Osteocyte (in vitro differentiated cells): Measurements from ENCODE around the gene IGFBP4. TPM values are rescaled to one million over a fixed set of nuclear protein-coding genes. Genes with fewer than 3 reads are reported as not detected.

ENCODE experiments used
- DNase-seq: peaks from one replicate; pipeline ENCODE4 v3.0.0; 2021; ENCODE audit warnings: mixed read lengths; ENCODE audit not compliant: unreplicated experiment; ENCODE audit errors: extremely low spot score
- H3K27ac Mint-ChIP-seq: one replicate; pipeline ENCODE4 v1.8.0; 2021; ENCODE audit warnings: mild to moderate bottlenecking, mixed read lengths; ENCODE audit not compliant: unreplicated experiment
- H3K27me3 Mint-ChIP-seq: one replicate; pipeline ENCODE4 v1.8.0; 2021; ENCODE audit warnings: mixed read lengths; ENCODE audit not compliant: unreplicated experiment
- H3K36me3 Mint-ChIP-seq: one replicate; pipeline ENCODE4 v1.8.0; 2021; ENCODE audit warnings: mixed read lengths; ENCODE audit not compliant: unreplicated experiment
- H3K4me1 Mint-ChIP-seq: one replicate; pipeline ENCODE4 v1.8.0; 2021; ENCODE audit warnings: mixed read lengths; ENCODE audit not compliant: unreplicated experiment
- H3K4me3 Mint-ChIP-seq: one replicate; pipeline ENCODE4 v1.8.0; 2021; ENCODE audit warnings: mild to moderate bottlenecking, moderate library complexity, mixed read lengths; ENCODE audit not compliant: unreplicated experiment
- H3K9me3 Mint-ChIP-seq: one replicate; pipeline ENCODE4 v1.8.0; 2021; ENCODE audit warnings: mixed read lengths; ENCODE audit not compliant: unreplicated experiment
- total RNA-seq: library from RNA; stranded (reverse); gene quantifications from 2 replicates; pipeline ENCODE4 v1.2.1, GENCODE V29; 2021
- TF ChIP-seq, protein P1 (sequence below): fragments of 200-600 bp; sonication (generic); IDR thresholded peaks from 2 replicates; pipeline ENCODE4 v1.5.0; 2021; ENCODE audit warnings: antibody characterized with exemption, mild to moderate bottlenecking, moderate library complexity

The IGFBP4 gene
- total RNA-seq, 1 donor from 2014 or later: 2,074 TPM

DNA sequence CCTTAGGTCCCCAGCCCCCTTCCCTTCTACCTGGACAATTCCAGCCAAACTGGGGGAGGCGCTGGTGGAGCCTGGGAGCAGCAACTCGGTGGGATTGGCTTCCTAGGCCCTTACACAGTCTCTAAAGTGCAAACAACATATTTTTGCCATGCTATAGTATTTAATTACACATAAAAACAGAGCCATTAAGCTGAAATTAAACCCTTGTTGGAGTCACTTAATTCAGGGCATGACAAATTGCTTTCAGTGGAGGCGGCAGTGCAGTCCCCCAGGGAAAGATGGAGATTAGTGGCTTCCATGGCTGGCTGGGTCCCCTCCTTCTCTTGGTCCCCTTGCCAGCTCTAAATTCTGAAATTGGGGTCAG lies 17.3 kb downstream of the IGFBP4 start:
- TF ChIP-seq, protein P1, sequence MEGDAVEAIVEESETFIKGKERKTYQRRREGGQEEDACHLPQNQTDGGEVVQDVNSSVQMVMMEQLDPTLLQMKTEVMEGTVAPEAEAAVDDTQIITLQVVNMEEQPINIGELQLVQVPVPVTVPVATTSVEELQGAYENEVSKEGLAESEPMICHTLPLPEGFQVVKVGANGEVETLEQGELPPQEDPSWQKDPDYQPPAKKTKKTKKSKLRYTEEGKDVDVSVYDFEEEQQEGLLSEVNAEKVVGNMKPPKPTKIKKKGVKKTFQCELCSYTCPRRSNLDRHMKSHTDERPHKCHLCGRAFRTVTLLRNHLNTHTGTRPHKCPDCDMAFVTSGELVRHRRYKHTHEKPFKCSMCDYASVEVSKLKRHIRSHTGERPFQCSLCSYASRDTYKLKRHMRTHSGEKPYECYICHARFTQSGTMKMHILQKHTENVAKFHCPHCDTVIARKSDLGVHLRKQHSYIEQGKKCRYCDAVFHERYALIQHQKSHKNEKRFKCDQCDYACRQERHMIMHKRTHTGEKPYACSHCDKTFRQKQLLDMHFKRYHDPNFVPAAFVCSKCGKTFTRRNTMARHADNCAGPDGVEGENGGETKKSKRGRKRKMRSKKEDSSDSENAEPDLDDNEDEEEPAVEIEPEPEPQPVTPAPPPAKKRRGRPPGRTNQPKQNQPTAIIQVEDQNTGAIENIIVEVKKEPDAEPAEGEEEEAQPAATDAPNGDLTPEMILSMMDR: no peak
- peak overlapping the region; percentile 84 for H3K27ac Mint-ChIP-seq
- H3K4me3 Mint-ChIP-seq: no peak overlapping the region
- H3K9me3 Mint-ChIP-seq: no peaks in the 10 kb centered on the region
- DNase-seq: no peak
- peaks cover 69% of the 10 kb centered on the region for H3K4me1 Mint-ChIP-seq
- H3K27me3 Mint-ChIP-seq: no peaks in the 10 kb centered on the region
- peaks cover 25% of the 10 kb centered on the region for H3K36me3 Mint-ChIP-seq

DNA sequence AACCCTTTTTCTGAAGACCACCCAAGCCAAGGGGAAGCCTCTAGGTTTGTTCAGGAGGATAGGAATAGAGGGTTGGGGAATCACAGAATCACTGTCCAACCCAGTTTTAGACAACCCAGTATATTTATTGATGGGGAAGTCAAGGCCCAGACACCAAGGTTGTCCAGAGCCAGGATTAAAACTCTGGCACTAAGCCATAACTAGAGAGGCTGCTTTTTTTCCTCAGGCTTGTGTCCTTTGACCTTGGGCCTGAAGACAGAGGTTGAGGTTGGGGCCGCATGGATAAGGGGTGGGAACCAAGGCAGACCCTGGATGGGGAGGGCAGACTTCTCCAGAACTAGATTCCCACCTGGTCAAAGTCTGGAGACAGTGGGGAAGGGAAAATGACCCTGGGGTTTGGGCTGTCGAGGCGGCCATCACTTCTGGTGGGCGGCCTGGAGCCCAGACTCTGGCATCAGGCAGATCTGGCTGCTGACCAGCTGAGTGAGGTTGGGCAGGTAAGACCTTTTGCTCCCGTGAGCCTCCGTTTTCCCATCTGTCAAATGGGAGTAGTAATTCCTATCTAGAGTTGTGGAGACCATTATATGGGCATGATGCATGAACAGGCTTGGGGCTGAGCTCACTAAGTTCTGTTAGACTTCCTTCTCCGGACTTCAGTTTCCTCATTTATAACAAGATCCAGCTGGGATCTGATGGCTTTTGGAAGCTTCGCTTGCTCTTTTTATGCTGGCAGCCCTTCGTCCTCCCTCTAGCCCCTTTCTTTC lies 17.9 kb downstream of the IGFBP4 start:
- Mint-ChIP-seq H3K4me3 (no peak overlapping the region), H3K27ac (peak overlapping the region; percentile 84), H3K27me3 (no peaks in the 10 kb centered on the region), H3K4me1 (peaks cover 64% of the 10 kb centered on the region), H3K36me3 (peaks cover 19% of the 10 kb centered on the region), H3K9me3 (no peaks in the 10 kb centered on the region)
- TF ChIP-seq, protein P1: no peak
- DNase-seq: no peak

DNA sequence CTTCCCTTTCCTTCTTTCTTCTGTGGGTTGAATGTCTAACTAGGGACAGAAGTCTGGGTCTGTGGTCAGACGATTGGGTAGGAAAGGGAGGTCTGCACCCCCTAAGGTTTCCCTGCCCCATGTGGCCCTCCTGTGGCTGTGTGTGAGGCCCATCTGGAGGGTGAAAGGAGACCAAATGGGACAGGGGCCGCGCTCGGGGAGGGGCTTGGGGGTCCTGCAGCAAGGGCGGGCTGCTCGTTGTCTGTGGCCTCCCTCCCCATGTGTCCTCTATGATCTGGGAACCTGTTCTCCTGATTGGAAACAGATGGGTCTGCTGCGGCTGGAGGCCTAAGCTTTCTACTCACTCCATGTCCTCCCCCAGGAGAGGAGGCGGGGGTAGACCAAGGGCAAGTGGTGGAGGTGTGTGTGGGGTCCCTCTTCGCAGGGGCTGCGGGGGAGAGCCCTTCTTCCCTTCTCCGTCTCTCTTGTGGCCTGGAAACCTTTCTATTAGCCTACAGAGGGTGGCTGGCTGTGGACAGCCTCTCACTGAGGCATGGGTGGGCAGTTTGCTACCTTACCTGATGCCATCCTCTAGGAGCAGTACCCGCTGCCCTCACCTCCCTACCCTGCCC lies 18.6 kb downstream of the IGFBP4 start:
- H3K27ac Mint-ChIP-seq: peak overlapping the region; percentile 84
- H3K9me3 Mint-ChIP-seq: no peaks in the 10 kb centered on the region
- H3K27me3 Mint-ChIP-seq: no peaks in the 10 kb centered on the region
- TF ChIP-seq, protein P1: no peak
- peaks cover 61% of the 10 kb centered on the region for H3K4me1 Mint-ChIP-seq
- peaks cover 16% of the 10 kb centered on the region for H3K36me3 Mint-ChIP-seq
- no peak for DNase-seq
- H3K4me3 Mint-ChIP-seq: no peak overlapping the region

DNA sequence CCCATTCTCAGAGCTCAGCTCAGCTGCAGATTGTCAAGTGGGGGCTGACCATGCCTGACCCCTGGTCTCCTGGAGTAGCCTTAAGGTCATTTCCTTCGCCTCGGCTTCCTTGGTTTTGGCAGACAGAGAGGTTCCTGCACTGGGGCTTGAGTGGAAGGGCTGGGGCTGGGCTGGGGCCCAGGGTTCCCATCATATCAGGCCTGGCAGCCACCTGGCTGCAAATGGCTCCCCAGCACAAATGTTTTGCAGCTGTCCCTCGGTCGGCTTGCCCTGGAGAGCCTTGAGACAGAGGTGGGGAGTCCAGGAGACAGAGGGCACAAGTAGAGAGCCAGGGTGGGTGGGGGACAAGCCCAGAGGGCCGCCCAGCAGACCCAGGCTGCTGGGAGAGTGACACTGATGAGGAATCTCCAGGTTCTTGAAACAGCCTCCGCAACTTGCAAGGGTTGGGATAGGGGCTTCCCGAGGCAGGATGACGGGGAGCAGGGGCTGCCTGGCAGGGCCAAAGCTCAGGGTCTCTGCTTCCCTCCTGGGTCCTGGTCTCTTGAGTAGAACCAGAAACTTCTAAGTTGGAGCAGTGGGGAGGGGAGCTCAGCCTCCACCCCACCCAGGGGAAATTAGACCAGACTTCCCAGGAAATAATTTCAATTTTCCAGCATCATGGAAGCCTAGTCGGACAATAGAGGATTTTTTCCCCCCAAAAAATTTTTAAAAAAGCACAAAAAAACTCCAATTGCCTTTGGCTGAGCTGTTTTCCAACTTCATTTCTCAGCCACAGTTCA lies 19.3 kb downstream of the IGFBP4 start:
- Mint-ChIP-seq H3K9me3 (no peaks in the 10 kb centered on the region), H3K36me3 (peaks cover 10% of the 10 kb centered on the region), H3K27ac (peak overlapping the region; percentile 84), H3K4me3 (no peak overlapping the region), H3K4me1 (peaks cover 54% of the 10 kb centered on the region), H3K27me3 (no peaks in the 10 kb centered on the region)
- TF ChIP-seq, protein P1: no peak
- DNase-seq: no peak

DNA sequence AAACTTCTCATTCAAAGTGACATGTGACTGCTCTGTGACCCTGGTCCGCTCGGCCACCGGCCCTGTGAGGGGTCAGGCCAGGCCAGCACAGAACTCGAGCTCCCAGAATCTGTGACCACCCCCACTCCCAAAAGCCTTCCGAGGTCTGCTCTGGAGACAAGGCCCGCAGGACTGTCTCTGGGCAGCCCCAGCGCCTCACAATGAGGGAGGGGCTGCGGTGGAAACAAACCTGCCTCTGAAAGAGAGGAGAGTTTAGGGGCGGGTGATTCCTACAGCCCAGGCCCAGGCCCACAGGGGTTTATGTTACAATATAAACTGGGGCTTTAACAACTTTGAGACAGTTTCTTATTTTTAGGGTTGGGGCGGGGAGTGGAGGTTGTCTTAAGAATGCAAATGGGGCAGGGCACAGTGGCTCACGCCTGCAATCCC lies 19.9 kb downstream of the IGFBP4 start:
- no peaks in the 10 kb centered on the region for H3K9me3 Mint-ChIP-seq
- no peak for DNase-seq
- TF ChIP-seq, protein P1: no peak
- H3K27ac Mint-ChIP-seq: peak overlapping the region; percentile 84
- H3K27me3 Mint-ChIP-seq: no peaks in the 10 kb centered on the region
- no peak overlapping the region for H3K4me3 Mint-ChIP-seq
- H3K4me1 Mint-ChIP-seq: peaks cover 48% of the 10 kb centered on the region
- peaks cover 6% of the 10 kb centered on the region for H3K36me3 Mint-ChIP-seq
